ENCODE data around the gene IGFBP1. TPM values are rescaled to one million over a fixed set of nuclear protein-coding genes. Genes with fewer than 3 reads are reported as not detected.

IGFBP1 gene
- total and polyA plus RNA-seq, 9 of the 15 experiments (the other 6 are each of a cell fraction or from before 2014, with no cell fraction given) = not detected

GRCh38 chr7:45880433-45880860 lies 7.8 kb upstream of the IGFBP1 start (continued):
- TF ChIP-seq CHD2 (IDR thresholded peaks at IDR 0.05; ENCODE audit: low read depth, low read length) (no peak), PHF21A (IDR thresholded peaks at IDR 0.05; ENCODE audit: borderline replicate concordance, low read depth) (no peak), TOE1 (IDR thresholded peaks at IDR 0.05; ENCODE audit: borderline replicate concordance) (no peak), TOE1 (CRISPR knock-in tag; IDR thresholded peaks at IDR 0.05; ENCODE audit: borderline replicate concordance, low read depth) (no peak), PRMT5 (CRISPR knock-in tag; IDR thresholded peaks at IDR 0.05) (no peak)
- TF ChIP-seq, protein P1, sequence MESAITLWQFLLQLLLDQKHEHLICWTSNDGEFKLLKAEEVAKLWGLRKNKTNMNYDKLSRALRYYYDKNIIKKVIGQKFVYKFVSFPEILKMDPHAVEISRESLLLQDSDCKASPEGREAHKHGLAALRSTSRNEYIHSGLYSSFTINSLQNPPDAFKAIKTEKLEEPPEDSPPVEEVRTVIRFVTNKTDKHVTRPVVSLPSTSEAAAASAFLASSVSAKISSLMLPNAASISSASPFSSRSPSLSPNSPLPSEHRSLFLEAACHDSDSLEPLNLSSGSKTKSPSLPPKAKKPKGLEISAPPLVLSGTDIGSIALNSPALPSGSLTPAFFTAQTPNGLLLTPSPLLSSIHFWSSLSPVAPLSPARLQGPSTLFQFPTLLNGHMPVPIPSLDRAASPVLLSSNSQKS (CRISPR knock-in tag; IDR thresholded peaks at IDR 0.05) = no peak

DNA sequence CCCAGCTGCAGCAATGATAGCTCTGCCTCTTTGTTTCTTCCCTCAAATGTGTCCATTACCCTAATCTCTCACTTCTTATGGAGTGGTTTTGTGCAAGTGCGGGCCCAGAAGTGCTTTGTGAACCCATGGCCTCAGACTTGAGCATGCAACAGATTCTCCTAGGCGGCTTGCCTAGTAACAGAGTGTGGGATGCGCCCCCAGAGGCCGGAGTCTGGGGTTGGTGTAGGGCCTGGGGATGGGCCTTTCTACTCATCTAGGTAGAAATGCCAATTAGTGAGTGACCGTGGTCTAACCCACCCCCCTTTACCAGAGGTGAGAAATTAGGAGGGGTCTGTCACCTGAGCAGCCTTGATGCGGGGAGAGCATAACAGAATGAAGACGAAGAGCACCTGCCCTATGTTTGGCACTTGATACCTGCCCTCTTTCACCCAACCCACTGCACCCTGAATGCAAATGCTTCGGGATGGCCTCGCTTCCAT lies 7.0 kb upstream of the IGFBP1 start:
- no peak for TF ChIP-seq TCF7 (IDR thresholded peaks at IDR 0.05; ENCODE audit: borderline replicate concordance)
- TF ChIP-seq ZNF740 (CRISPR knock-in tag; IDR thresholded peaks at IDR 0.05) = no peak
- TF ChIP-seq ZNF740 (tag; IDR thresholded peaks at IDR 0.05) = no peak
- TF ChIP-seq OTX1 (CRISPR knock-in tag; IDR thresholded peaks at IDR 0.05) = no peak
- no peak for TF ChIP-seq LEF1 (IDR thresholded peaks at IDR 0.05)
- no peak for FAIRE-seq
- no peaks in the 10 kb centered on the region for H3K36me3 ChIP-seq (ENCODE audit: control insufficient read depth, insufficient read depth, low read length)
- no peaks in the 10 kb centered on the region for H3K9me3 ChIP-seq (replicated peaks; ENCODE audit: control insufficient read depth, insufficient read depth, low read depth, low read length)
- H3K79me2 ChIP-seq (ENCODE audit: control insufficient read depth, insufficient read depth, low read length) = no peaks in the 10 kb centered on the region
- H3K4me3 ChIP-seq = no peak overlapping the region
- ChIA-PET CTCF (ENCODE audit: low intra/inter-chr PET ratio) (no interaction called here), POLR2A (no interaction called here)
- under 1% methylated on average over 9 of the region's 9 CpGs for WGBS (ENCODE audit: insufficient coverage, low coverage, missing lambda C conversion rate)
- H3K4me2 ChIP-seq (ENCODE audit: insufficient read depth, low read length) = no peak overlapping the region
- H4K20me1 ChIP-seq (replicated peaks; ENCODE audit: control insufficient read depth, insufficient read depth, low read length) = no peaks in the 10 kb centered on the region
- in situ Hi-C loops (cut with MboI) = no loop called here
- no TSS peak for BruUV-seq (replicated peaks)
- no peaks in the 10 kb centered on the region for H3K4me1 ChIP-seq (replicated peaks in 1 of 2; ENCODE audit: control insufficient read depth in 2 of 2, insufficient read depth in 2 of 2, low read length in 2 of 2)
- H2AFZ ChIP-seq (ENCODE audit: low read depth, low read length) = no peak overlapping the region
- H3K9me1 ChIP-seq (ENCODE audit: control insufficient read depth, insufficient read depth, low read length) = no peaks in the 10 kb centered on the region
- no peak for DNase-seq (ENCODE audit: extremely low read depth in 1 of 4, low spot score in 3 of 4)
- no peak overlapping the region for H3K27ac ChIP-seq (ENCODE audit: extremely low read depth, low read depth, low read length)
- peaks cover 0 to 15% of the 10 kb centered on the region in 2 experiments; a peak in 1 of 5 replicates for H3K27me3 ChIP-seq (ENCODE audit: control insufficient read depth in 2 of 2, insufficient read depth in 2 of 2, low read length in 2 of 2)
- intact Hi-C loops (cut with micrococcal nuclease) = no loop called here
- no peak overlapping the region for H3K9ac ChIP-seq (ENCODE audit: insufficient read depth in 1 of 2, low read depth in 2 of 2, low read length in 2 of 2)
- 0 out of 3 replicates have a peak, but pooled peaks have one; percentile 29 for ATAC-seq

Data from K562 (cell line).